ENCODE results near the gene SPATA12. TPM values are rescaled to one million over a fixed set of nuclear protein-coding genes. Genes with fewer than 3 reads are reported as not detected.
A peak's percentile ranks its signal among the peaks of the same experiment; 100 is the strongest.

SPATA12 gene
- total RNA-seq, 1 experiment from 2014 or later = 0.10 TPM

DNA sequence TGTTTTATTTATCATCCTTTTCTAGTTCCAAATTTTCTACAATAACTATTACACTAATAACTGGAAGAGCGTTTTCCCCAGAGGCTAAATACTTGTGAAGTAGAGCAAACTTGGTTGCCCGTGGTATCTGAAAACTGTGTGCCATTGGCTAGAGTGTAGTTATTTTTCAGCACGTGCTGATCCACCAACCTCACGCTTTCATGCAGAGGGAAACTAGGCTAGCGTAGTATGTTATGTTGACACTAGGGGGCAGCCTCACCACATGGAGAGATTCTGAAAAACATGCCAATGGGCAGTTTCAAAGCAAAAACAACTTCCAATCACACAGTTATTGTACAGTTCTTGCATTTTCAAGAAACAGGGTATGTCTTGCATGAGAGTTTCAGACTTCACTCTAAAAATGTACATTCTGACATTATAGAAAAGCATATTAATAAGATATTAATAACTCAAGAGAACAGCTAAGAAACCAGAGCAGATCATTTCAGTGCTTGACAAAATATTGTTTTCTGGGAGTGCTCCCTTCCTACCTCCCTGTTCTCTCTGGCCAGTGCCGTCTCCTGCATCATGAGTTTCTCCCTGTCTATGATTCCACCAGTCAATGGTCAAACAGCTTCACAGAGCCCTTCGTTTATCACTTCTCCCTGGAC, 39.7 kb downstream of the SPATA12 start:
- no peak overlapping the region for H3K4me3 ChIP-seq (ENCODE audit: low read depth in 2 of 2, low read length in 2 of 2)
- DNase-seq (ENCODE audit: low read depth, low spot score) = peak; percentile 53
- no peak overlapping the region for H3K27ac ChIP-seq (ENCODE audit: low read length)

DNA sequence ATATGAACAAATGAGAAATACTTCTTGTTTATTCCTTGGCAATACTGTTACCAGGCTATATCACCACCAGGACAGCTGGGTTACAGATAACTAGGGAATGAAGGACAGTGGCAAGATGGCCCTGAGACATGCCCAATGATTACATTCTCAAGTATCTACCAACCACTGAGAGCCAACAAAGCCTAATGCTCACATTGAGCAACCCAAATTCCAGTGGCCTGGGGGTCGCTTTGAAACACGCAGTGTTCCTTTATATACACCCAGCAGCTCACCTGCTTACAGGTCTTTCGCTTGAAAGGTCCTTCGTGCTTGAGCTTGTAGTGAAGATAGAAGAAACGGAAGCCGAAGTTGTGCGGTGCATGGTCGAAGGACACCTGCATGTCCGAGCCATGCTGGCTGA, 45.1 kb downstream of the SPATA12 start:
- Histone ChIP-seq H3K9me3 (ENCODE audit: control insufficient read depth, insufficient read depth, low read depth, low read length) (no peaks in the 10 kb centered on the region), H3K4me3 (ENCODE audit: low read depth in 2 of 2, low read length in 2 of 2) (no peak overlapping the region), H3K36me3 (ENCODE audit: control insufficient read depth, insufficient read depth, low read length) (no peaks in the 10 kb centered on the region), H3K27ac (ENCODE audit: low read length) (no peak overlapping the region), H3K4me1 (ENCODE audit: control insufficient read depth, insufficient read depth, low read length) (peaks cover 8% of the 10 kb centered on the region; the same call in 1 of the 2 replicates), H3K27me3 (ENCODE audit: control insufficient read depth, insufficient read depth, low read length) (no peaks in the 10 kb centered on the region)
- ATAC-seq (no peak), DNase-seq (ENCODE audit: low read depth, low spot score) (no peak)
- intact Hi-C loops (cut with micrococcal nuclease; ENCODE audit: unreplicated experiment) (loop anchor here (10.0 kb wide), 1 partner anchor 119 kb away; the partner anchor contains the start of gene APPL1), in situ Hi-C loops (cut with HindIII; ENCODE audit: low pct_unique_long_range_greater_than_20kb, low sequenced_read_pairs) (no loop called here)
- CTCF ChIA-PET = no interaction called here
- TF ChIP-seq, protein P1, sequence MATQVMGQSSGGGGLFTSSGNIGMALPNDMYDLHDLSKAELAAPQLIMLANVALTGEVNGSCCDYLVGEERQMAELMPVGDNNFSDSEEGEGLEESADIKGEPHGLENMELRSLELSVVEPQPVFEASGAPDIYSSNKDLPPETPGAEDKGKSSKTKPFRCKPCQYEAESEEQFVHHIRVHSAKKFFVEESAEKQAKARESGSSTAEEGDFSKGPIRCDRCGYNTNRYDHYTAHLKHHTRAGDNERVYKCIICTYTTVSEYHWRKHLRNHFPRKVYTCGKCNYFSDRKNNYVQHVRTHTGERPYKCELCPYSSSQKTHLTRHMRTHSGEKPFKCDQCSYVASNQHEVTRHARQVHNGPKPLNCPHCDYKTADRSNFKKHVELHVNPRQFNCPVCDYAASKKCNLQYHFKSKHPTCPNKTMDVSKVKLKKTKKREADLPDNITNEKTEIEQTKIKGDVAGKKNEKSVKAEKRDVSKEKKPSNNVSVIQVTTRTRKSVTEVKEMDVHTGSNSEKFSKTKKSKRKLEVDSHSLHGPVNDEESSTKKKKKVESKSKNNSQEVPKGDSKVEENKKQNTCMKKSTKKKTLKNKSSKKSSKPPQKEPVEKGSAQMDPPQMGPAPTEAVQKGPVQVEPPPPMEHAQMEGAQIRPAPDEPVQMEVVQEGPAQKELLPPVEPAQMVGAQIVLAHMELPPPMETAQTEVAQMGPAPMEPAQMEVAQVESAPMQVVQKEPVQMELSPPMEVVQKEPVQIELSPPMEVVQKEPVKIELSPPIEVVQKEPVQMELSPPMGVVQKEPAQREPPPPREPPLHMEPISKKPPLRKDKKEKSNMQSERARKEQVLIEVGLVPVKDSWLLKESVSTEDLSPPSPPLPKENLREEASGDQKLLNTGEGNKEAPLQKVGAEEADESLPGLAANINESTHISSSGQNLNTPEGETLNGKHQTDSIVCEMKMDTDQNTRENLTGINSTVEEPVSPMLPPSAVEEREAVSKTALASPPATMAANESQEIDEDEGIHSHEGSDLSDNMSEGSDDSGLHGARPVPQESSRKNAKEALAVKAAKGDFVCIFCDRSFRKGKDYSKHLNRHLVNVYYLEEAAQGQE (IDR thresholded peaks at IDR 0.05; ENCODE audit: insufficient read depth in 1 of 2, low read depth in 2 of 2, low read length in 1 of 2) = no peak
- no peak for TF ChIP-seq SIN3A (IDR thresholded peaks at IDR 0.05; ENCODE audit: borderline replicate concordance, insufficient read depth, low read depth, low read length)
- TF ChIP-seq TCF7L2 (IDR thresholded peaks at IDR 0.05; ENCODE audit: low read depth, low read length) = no peak
- TF ChIP-seq, protein P2, sequence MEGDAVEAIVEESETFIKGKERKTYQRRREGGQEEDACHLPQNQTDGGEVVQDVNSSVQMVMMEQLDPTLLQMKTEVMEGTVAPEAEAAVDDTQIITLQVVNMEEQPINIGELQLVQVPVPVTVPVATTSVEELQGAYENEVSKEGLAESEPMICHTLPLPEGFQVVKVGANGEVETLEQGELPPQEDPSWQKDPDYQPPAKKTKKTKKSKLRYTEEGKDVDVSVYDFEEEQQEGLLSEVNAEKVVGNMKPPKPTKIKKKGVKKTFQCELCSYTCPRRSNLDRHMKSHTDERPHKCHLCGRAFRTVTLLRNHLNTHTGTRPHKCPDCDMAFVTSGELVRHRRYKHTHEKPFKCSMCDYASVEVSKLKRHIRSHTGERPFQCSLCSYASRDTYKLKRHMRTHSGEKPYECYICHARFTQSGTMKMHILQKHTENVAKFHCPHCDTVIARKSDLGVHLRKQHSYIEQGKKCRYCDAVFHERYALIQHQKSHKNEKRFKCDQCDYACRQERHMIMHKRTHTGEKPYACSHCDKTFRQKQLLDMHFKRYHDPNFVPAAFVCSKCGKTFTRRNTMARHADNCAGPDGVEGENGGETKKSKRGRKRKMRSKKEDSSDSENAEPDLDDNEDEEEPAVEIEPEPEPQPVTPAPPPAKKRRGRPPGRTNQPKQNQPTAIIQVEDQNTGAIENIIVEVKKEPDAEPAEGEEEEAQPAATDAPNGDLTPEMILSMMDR (IDR thresholded peaks at IDR 0.05) = no peak
- TF ChIP-seq POLR2AphosphoS5 (IDR thresholded peaks at IDR 0.05; ENCODE audit: low read depth, low read length) = no peak
- POLR2A ChIA-PET = no interaction called here
- no TSS peak for BruUV-seq (replicated peaks)

More for the DNA sequence above, 39.7 kb downstream of the SPATA12 start:
- POLR2A ChIA-PET = no interaction called here
- Histone ChIP-seq H3K27me3 (ENCODE audit: control insufficient read depth, insufficient read depth, low read length) (no peaks in the 10 kb centered on the region), H3K36me3 (ENCODE audit: control insufficient read depth, insufficient read depth, low read length) (no peaks in the 10 kb centered on the region), H3K9me3 (ENCODE audit: control insufficient read depth, insufficient read depth, low read depth, low read length) (no peaks in the 10 kb centered on the region), H3K4me1 (ENCODE audit: control insufficient read depth, insufficient read depth, low read length) (no peaks in the 10 kb centered on the region)
- TF ChIP-seq SIN3A (IDR thresholded peaks at IDR 0.05; ENCODE audit: borderline replicate concordance, insufficient read depth, low read depth, low read length) = no peak
- TF ChIP-seq, protein P2 (IDR thresholded peaks at IDR 0.05) = peak; percentile 86
- no TSS peak for BruUV-seq (replicated peaks)
- in situ Hi-C loops (cut with HindIII; ENCODE audit: low pct_unique_long_range_greater_than_20kb, low sequenced_read_pairs) (no loop called here), intact Hi-C loops (cut with micrococcal nuclease; ENCODE audit: unreplicated experiment) (loop anchor here (5.0 to 10.0 kb wide), 2 partner anchors 72 to 125 kb away; partner anchors contain the start of gene APPL1)
- peak; percentile 94 for ATAC-seq
- CTCF ChIA-PET = no interaction called here

Data from Panc1 (cell line).